Suppressor macrophage treated with lipopolysaccharide for 1 hour (primary cell): Measurements from ENCODE around the gene BUB1.
"Not testable (repeated sequence)": the region's sequence is repeated elsewhere in the genome, so short reads cannot be mapped to it uniquely, and the experiment has no call there.

Experiments
- DNase-seq, 3 donors: peaks; one replicate each; pipeline ENCODE4 v3.0.0-alpha.2; 2020 to 2022

Gene BUB1

DNA sequence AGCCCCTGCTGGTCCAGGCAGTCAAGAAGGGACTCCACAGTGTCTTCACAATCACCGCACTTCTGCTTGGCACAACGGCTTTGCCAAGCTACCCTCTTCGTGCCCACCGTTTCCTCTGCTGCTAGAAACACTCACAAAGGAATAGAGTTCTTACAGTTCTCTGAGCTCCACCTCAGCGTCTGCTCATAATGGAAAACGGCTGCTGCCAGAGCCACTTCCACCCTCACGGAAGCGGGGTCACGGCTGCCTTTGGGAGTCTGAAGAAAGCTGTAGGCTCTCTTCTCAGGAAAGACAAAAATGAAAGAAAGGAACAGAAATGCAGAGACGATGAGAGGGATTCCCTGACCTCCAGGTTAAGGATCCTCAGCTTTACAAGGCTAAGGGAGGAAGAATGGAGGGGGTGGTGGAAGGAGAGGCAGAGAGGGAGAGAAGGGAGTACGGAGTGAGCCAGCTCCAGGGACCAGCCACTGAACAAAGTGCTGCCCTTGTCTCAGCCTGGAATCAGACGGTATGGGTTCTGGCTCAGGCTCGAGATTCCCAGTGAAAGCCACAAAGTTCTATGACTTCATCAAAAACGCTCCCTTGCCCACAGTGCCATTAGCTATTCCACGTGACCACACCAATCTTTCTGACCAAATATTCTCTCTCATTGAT lies 88.1 kb downstream of the BUB1 start:
- DNase-seq = not testable (repeated sequence)

DNA sequence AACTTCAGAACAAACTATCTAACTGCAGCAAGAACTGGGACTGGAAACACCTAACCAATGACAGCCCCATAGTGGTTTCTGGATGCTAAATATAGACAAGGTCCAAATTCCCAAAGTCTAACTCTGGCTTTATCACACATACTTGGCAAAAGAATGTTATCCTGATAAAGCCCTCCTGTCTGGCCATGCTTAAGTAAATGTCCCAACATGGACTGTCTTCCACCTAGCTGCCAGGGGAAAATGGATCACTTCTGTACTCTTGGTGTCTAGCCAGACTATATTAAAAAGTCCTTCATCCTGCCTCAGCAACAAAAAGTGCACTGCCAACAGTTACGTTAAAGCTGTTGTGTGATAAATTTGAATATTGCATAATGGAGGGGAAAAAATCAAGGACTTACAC lies 89.3 kb downstream of the BUB1 start:
- not testable (repeated sequence) for DNase-seq
